ENCODE data around the gene HNRNPD.
A peak's percentile ranks its signal among the peaks of the same experiment; 100 is the strongest.
"Not testable (repeated sequence)": the region's sequence is repeated elsewhere in the genome, so short reads cannot be mapped to it uniquely, and the experiment has no call there.

The HNRNPD gene

DNA sequence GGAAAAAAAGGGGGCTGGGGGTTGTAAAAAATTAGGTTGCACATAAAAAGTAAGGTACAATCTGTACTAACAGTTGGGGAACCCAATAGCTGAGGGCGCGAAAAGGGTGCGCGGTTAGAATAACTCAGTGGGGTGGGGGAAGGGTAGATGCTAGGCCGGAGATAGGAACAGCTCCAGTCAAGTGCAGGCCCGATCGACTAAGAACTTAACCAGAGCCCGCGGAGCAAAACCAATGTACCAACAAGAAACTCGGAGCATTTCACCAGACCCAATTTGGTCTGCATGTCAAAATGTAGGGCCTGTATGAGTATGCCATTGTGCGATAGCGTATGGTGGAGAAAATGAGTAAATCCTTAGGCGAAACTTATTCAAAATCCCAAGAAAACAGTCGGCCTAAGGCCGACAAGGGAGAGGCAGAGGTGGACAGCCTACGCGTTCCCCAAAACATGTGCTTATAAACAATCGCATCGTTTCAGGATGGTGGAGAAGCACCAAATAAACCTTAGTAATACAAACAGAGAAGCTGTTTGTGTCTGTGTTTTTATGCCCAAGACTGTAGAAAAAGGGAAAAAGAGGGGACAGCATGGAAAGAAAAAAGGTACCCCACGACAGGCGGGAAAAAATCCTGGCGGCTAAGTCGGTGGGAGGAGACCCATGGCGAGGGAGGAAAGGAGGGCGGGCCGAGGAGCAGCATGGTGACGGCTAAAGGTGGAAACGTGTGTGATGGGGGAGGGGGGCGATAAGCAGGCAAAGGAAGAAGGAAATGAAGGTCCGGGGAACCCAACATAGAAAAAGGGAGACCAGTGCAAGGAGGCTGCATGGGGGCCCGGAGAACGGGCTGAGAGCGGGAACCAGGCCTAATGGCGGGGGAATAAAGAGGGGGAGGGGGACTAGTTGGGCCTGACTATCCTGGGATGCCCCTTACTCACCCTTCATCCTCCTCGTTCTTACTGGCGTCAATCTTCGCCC, 990 bp downstream of the HNRNPD start:
- DNase-seq: peak; percentile 85

DNA sequence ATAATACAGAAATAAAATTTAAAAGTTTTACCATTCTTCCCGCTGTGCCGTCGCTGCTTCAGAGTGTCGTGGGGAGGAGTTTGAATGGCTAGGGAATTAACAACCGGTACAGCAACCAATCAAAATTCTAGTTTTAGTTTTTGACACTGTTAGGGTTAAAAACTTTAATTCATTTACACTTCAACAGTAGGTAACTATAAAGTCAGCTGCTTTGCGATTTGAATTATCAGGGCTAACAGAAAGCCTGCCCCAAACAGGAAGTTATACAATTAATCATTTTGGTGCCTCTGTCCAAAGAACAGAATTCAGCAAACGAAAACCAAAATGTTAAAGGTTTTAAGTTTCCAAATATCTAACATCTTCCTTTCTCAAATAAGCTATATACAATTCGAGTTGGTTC, 2.3 kb downstream of the HNRNPD start:
- DNase-seq: no peak

DNA sequence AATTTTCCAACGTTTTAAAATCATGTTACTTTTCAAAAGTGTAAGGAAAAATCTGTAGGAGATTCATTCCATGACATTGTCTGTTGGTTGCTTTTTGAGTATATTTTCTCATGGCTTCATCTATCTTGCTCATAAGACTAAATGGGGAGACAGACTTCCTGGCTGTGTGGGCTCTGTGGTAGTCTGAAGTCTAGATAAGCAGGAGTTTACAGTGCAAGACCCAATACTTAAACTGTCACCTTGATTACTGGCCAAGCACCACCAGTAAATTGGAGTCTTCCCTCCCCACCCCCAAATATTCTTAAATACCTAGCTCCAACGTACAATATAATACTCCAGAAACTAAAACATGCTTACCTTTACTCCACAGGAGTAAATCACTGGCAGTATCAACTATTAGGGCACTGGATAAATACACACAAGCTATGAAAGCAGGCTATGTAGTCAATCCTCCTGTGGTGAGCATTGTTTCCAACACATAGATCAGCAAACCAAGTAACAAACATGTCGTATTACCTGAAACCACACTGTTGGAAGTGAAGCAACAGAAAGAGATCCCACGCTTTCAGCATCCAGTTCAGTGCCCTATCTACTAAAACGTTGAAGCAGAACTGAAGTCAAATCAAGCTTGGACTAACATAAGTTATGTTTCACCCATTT, 6.2 kb downstream of the HNRNPD start:
- DNase-seq: no peak

DNA sequence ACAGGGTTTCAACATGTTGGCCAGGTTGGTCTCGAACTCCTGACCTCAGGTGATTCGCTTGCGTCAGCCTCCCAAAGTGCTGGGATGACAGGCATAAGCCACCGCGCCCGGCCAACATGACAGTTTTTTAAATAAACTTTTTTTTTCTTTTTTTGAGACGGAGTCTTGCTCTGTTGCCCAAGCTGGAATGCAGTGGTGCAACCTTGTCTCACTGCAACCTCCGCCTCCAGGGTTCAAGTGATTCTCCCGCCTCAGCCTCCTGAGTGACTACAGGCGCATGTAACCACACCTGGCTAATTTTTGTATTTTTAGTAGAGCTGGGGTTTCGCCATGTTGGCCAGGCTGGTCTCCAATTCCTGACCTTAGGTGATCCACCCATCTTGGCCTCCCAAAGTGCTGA, 7.4 kb downstream of the HNRNPD start:
- not testable (repeated sequence) for DNase-seq

DNA sequence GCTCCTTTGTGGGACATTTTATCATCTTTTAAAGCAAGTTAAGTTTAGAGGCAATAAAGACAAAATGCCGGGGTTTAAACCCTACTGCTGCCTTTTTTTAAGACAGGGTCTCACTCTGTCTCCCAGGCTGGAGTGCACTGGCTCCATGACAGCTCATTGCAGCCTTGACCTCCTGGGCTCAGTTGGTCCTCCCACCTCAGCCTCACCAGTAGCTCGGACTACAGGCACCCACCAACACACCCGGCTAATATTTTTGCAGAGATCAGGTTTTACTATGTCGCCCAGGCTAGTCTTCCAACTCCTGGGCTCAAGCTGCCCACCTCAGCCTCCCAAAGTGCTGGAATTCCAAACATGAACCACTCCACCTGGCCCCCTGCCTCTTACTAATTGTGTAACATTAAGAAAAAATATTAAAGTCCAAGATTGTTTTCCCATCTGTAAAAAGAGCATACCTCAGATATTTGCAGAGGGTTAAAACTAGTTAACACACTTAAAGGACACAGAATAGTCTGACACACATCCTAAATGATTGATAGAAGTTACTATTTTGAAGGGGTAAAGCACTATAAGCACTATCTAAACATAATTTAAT, 9.8 kb downstream of the HNRNPD start:
- no peak for DNase-seq

DNA sequence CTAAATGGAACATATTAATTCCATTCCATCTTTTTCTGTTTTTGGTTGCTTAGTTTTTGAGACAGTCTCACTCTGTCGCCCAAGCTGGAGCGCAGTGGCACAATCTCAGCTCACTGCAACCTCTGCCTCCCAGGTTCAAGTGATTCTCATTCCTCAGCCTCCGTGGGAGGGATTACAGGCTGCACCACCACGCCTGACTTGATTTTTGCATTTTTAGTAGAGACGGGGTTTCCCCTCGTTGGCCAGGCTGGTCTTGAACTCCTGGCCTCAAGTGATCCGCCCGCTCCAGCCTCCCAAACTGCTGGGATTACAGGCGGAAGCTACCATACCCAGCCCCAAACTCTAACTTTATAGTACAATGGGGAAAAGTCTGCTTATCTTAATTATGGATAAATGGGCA, 11.2 kb downstream of the HNRNPD start:
- DNase-seq: no peak

DNA sequence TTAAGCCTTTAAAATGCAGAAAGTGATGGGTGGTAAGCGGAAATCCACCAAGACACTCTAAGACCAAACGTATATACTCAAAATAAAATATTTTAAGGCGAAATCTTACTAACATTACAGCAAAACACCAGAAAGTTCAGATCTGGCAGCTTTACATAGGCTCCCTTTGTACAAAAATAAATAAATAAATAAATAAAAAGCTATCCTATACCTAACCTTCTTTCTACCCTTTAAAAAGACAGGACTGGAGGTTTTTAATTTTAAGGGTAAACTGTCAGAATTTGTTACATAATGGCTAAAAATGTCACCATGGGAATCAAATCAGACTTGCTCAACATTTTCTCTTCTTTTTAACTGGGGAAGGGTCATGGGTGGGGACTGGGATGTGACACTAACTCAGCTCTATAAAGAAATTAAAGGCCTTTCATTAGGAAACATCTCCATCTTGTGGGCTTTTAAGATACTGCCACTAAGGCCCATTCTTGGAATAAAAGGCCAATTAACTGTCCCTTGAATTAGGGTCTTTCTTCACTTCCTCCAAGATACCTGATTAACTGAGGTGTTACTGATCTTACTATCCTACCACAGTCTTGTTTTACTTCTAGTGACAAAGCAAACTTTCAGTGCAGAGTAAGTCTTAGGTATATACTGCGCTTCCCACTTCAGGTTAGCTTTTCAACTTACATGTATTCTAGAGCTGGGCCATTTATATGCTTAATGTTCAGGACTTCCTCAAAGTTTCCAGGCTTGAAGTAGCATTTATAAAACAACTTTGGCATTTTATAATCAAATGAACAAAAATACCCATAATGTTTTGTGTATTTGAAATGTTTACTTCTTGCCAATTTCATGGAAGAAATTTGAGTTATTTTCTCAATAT, 13.3 kb downstream of the HNRNPD start:
- DNase-seq: no peak

DNA sequence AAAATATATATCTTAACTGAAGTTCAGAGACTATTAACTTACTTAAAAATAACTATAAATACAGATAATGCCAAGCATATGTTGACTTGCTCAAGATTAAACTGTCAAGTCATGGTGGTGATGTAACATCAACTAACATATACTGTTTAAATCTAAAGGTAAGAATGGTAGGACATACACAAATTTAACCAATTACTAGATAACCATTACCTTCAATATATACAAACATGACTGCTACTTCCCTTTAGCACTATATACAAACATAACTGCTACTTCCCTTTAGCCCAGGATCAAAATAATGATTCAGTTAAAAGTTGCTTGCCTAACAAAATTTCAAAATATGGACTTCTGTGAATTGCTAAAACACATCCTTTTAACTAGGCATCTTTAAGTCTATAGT, 14.9 kb downstream of the HNRNPD start:
- no peak for DNase-seq

DNA sequence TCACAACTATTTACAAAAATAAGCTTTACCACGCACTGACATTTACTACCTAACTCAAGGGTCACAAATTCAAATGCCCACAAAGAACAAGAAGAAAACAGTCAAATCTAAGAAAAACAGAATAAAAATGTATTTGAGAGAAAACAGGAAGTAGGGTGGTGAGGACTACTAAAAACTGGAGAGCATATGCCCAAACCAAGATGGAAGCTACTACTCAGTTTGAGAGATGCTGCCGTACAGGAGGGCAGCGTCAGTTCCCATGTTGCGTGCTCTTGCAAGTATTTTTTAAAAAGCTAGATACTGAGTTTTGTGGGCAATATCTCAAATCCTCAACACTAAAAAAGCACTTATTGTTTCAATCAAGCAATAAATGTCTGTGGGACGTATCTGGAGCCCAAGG, 16.2 kb downstream of the HNRNPD start:
- no peak for DNase-seq

DNA sequence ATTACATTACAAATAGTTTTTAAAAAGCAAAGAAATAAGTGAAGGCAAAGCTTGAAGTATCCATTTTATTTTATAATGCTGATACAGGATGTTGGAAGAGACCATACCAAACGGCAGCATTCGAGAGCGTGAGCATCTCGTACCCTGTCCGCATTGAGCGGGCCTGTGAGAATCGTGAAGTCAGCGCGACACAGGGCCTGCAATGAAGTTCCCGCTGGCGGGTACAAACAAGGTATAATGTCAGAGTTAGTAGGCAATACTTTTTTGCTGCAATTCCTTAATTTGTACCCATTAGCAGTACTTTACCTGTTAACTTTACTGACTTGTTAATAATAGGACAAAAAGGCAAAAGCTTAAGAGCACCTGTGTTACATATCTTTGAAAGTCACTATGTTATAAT, 19.0 kb downstream of the HNRNPD start:
- no peak for DNase-seq

DNA sequence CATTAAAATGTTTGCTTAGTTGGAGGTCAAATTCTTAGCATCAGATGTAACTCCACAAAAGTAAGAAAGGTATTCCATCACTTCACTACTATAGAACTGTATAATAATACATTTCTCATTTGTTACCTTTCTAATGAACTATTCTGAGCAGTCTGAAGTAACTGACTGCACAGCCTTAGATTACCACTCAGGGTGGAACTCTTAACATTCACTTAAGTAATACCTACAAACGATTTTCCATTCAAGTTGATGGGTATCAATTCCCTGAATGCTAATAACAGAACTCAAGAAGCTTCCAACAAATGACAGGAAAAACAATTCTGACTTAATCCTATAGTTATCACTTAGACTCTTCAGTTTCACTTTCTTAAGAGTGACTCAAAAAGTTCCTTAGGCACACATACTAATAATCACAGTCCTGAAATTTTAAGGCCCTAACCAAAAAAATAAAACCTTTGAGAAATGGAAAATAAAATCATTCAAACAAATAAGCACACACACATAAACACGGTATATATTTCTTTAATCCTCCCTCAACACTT, 20.9 kb downstream of the HNRNPD start:
- no peak for DNase-seq

DNA sequence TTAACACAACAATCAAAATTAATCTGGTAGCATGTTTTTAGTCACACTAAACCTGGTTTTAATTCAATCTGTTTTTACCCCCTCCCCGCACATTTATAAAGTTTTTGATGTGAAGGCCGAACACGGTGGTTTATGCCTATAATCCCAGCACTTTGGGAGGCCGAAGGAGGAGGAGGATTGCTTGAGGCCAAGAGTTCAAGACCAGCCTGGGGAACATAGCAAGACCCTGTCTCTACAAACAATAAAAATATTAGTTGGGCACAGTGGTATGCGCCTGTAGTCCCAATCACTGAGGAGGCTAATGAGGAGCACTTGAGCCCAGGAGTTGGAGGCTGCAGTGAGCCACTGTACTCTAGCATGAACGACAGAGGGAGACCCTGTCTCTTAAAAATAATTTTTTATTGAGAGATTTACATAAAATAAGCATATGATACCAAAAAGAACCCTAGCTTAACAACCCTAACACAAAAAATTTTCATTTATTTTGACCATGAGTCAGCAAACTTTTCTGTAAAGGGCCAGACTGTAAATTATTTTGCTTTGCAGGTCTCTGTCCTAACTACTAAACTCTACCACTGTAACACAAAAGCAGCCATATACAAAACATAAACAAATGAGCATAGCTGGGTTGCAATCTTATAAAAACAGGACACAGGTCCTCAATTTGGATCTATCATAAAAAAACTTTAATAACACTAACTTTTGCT, 21.5 kb downstream of the HNRNPD start:
- DNase-seq: no peak

DNA sequence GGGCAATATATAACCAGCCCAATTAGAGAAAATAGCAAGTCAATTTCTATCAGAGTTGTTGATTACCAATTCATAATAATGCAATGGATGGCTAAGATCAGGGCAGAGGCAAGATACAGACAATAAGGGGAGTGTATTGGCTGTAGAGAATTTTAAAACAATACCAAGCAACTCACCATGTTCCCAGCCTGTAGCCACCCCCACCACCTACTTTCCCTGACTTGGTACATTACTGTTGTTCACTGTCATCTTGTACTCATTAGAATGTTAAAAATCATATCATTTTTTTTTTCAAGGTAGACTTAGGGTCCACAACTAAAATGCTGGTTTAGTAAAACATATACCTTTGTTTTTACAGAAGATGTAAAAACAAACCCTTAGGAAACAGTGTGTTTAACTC, 27.7 kb downstream of the HNRNPD start:
- DNase-seq: no peak

DNA sequence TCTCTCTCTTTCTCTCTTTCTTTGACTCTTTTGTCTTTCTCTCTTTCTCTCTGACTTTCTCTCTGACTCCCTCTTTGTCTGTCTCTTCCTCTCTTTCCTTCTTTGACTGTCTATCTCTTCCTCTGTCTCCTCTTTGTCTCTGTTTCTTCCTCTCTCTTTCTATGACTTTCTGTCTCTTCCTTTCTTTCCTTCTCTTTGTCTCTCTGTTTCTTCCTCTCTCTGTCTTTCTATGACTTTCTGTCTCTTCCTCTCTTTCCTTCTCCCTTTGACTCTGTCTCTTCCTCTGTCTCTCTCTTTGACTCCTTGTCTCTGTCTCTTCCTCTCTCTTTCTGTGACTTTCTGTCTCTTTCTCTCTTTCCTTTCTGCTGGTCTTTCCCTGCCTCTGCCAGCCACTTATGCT, 38.7 kb downstream of the HNRNPD start:
- DNase-seq: no peak

DNA sequence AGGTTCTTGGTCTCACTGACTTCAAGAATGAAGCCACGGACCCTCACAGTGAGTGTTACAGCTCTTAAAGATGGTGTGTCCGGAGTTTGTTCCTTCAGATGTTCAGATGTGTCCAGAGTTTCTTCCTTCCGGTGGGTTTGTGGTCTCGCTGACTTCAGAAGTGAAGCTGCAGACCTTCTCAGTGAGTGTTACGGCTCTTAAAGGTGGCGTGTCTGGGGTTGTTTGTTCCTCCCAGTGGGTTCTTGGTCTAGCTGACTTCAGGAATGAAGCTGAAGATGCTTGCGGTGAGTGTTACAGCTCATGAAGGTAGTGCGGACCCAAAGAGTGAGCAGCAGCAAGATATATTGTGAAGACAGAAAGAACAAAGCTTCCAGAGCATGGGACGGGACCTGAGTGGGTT, 40.1 kb downstream of the HNRNPD start:
- DNase-seq: not testable (repeated sequence)

DNA sequence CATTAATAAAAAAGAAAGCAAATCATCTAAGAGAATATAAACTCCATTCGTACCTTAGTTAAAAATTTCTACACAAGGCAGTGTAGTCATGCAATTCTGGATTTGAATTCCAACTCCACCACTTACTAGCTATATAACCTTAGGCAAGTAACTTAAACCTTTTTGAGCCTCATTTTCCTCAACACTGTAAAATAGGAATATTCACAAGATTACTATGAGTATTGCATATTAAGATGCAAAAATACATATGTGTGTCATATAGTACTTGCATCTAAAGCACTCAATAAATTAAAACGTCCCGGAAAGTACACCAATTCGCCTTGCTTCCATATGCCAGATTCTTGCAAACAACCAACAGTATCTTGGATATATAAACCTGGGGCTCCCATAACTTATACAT, 42.0 kb downstream of the HNRNPD start:
- no peak for DNase-seq

DNA sequence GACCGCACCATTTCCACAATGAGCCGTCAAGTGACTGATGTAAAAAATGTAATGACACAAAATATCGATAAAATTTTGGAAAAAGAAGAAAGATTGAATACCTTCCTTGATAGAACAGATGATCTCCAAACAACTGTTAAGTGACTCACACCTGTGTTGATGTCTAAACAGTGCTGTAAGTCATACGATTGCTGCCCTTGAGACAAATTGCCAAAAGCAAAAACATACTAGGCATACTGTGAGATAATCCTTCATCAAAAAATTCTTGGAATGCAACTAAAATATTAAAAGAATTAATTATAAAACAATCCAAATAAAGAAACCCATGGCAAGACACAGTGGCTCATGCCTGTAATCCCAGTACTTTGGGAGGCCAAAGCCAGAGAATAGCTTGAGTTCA, 53.4 kb downstream of the HNRNPD start:
- no peak for DNase-seq

DNA sequence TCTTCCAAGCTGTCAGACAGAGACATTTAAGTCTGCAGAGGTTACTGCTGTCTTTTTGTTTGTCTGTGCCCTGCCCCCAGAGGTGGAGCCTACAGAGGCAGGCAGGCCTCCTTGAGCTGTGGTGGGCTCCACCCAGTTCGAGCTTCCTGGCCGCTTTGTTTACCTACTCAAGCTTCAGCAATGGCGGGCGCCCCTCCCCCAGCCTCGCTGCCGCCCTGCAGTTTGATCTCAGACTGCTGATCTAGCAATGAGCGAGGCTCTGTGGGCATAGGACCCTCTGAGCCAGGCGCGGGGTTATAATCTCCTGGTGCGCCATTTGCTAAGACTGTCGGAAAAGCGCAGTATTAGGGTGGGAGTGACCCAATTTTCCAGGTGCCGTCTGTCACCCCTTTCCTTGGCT, 70.7 kb downstream of the HNRNPD start:
- not testable (repeated sequence) for DNase-seq
